Fibroblast of lung (primary cell): ENCODE measurements around the gene MTRFR. TPM values are rescaled to one million over a fixed set of nuclear protein-coding genes. Genes with fewer than 3 reads are reported as not detected.

Experiments
- DNase-seq, 2 donors: peaks; one replicate each; pipeline versions ENCODE4 v3.0.0 to v3.0.0-alpha.2; 2010; ENCODE audit warnings: low read depth in 2 of 2
- H2AFZ ChIP-seq: 2 replicates; pipeline ENCODE4 v1.5.1; 2012; ENCODE audit warnings: low read length, control low read depth, inconsistent platforms
- H3K27ac ChIP-seq: 2 replicates; pipeline ENCODE4 v1.5.1; 2011; ENCODE audit warnings: low read length, control low read depth; ENCODE audit not compliant: insufficient read depth
- H3K27me3 ChIP-seq: 2 replicates; pipeline ENCODE4 v1.5.1; 2011; ENCODE audit warnings: mild to moderate bottlenecking, low read length; ENCODE audit not compliant: control insufficient read depth, insufficient read depth
- H3K36me3 ChIP-seq: 2 replicates; pipeline ENCODE4 v1.5.1; 2011; ENCODE audit warnings: low read length; ENCODE audit not compliant: control insufficient read depth, insufficient read depth
- H3K4me1 ChIP-seq: 2 replicates; pipeline ENCODE4 v1.5.1; 2011; ENCODE audit warnings: low read length; ENCODE audit not compliant: control insufficient read depth, insufficient read depth; ENCODE audit errors: extremely low read depth
- H3K4me2 ChIP-seq: 2 replicates; pipeline ENCODE4 v1.5.1; 2011; ENCODE audit warnings: low read length, control low read depth; ENCODE audit not compliant: insufficient read depth; ENCODE audit errors: extremely low read depth
- H3K4me3 ChIP-seq, 4 experiments: fragments of 200-600 bp in 1 of 4; sonication (generic) in 1 of 4; replicated peaks in 1 of 4; 2 replicates each; pipeline ENCODE4 v1.5.1; 2011 to 2016; ENCODE audit warnings: low read length in 4 of 4, low read depth in 3 of 4, mild to moderate bottlenecking in 3 of 4, control low read depth in 2 of 4, inconsistent platforms in 1 of 4, mixed read lengths in 1 of 4; ENCODE audit not compliant: insufficient read depth in 1 of 4; ENCODE audit errors: control extremely low read depth in 1 of 4
- H3K79me2 ChIP-seq: 2 replicates; pipeline ENCODE4 v1.5.1; 2012; ENCODE audit warnings: mild to moderate bottlenecking, low read length, inconsistent platforms; ENCODE audit not compliant: control insufficient read depth, insufficient read depth
- H3K9ac ChIP-seq: 2 replicates; pipeline ENCODE4 v1.5.1; 2011; ENCODE audit warnings: mild to moderate bottlenecking, low read length, control low read depth; ENCODE audit not compliant: insufficient read depth
- H3K9me3 ChIP-seq: 2 replicates; pipeline ENCODE4 v1.5.1; 2012; ENCODE audit warnings: low read depth, low read length; ENCODE audit not compliant: control insufficient read depth, insufficient read depth
- H4K20me1 ChIP-seq: 2 replicates; pipeline ENCODE4 v1.5.1; 2011; ENCODE audit warnings: low read length; ENCODE audit not compliant: control insufficient read depth, insufficient read depth; ENCODE audit errors: extremely low read depth
- CTCF ChIP-seq, 2 donors: IDR thresholded peaks in 1 of 2; conservative IDR thresholded peaks in 1 of 2; 1 replicate in 1 of 2; 2 replicates in 1 of 2; pipeline ENCODE4 v1.5.1; 2011 to 2012; ENCODE audit warnings: low read length in 2 of 2, control low read depth in 1 of 2, inconsistent platforms in 1 of 2, low read depth in 1 of 2, mild to moderate bottlenecking in 1 of 2
- EZH2 ChIP-seq: IDR thresholded peaks from 2 replicates; pipeline ENCODE4 v1.5.1; 2012; ENCODE audit warnings: low read length, control low read depth, mild to moderate bottlenecking; ENCODE audit errors: missing control alignments
- polyA plus RNA-seq, 2 donors: library from polyadenylated mRNA; depleted of rRNA in 1 of 2; stranded (reverse) in 1 of 2; unstranded in 1 of 2; fragments of >200 nt; gene quantifications; 2 replicates each; pipeline ENCODE4 v1.2.1, GENCODE V29; 2011 to 2012; ENCODE audit warnings: missing spikeins in 1 of 2
- total RNA-seq: library from RNA; depleted of rRNA; stranded (reverse); fragments of >200 nt; gene quantifications from 2 replicates; pipeline ENCODE4 v1.2.1, GENCODE V29; 2014

The MTRFR gene
- total and polyA plus RNA-seq, 2 donors (not counting 1 experiment from before 2014, with no cell fraction given), result 10.4 to 17.5 TPM

DNA sequence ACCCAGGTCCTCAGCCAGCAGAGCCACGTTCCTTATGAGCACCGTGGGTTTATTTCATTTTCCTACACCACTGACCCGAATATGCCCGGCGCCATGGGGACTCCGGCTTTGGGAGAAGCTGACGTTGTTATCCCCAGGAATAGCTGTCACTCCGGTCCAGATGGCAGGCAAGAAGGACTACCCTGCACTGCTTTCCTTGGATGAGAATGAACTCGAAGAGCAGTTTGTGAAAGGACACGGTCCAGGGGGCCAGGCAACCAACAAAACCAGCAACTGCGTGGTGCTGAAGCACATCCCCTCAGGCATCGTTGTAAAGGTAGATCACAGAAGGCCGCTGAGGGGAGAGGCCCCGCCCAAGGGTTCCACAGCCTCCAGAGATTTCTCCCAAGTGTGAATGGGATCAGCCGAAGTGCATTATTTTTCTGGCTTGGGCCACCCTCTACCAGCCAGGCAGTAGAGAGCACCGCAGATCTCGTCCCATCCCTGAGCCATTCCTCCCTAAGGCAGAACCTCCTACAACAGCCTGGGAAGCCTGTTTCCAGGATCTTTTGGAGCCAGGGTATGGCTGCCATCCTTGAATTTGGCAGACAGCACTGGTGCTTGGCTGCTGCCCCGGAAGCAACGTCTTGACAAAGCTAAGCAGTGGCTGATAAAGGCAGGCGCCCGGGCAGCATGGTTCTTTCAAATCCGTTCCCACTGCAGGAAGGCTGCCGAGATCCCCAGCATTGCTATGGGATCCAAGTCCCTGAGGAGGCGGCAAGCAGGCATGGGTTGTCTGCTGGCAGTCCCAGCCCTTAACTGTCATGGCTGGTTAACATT, 20.6 kb downstream of the MTRFR start:
- Histone ChIP-seq H3K4me2 (no peak overlapping the region), H3K36me3 (peaks cover 13% of the 10 kb centered on the region), H3K79me2 (peaks cover 21% of the 10 kb centered on the region), H3K27me3 (no peaks in the 10 kb centered on the region), H3K9me3 (no peaks in the 10 kb centered on the region), H3K9ac (no peak overlapping the region), H3K4me3 (no peak overlapping the region), H2AFZ (no peak overlapping the region), H3K4me1 (no peaks in the 10 kb centered on the region), H4K20me1 (no peaks in the 10 kb centered on the region), H3K27ac (no peak overlapping the region)
- no peak for TF ChIP-seq CTCF (conservative IDR thresholded peaks at IDR 0.05 in 1 of 2, IDR thresholded peaks at IDR 0.05 in 1 of 2; ENCODE audit: low read depth in 1 of 2, low read length in 2 of 2)
- DNase-seq, result no peak

- no peak for DNase-seq
Measured at GRCh38 chr12:123254853-123255446, 21.7 kb downstream of the MTRFR start.

GRCh38 chr12:123258593-123258992, 25.4 kb downstream of the MTRFR start:
- TF ChIP-seq CTCF (conservative IDR thresholded peaks at IDR 0.05 in 1 of 2, IDR thresholded peaks at IDR 0.05 in 1 of 2; ENCODE audit: low read depth in 1 of 2, low read length in 2 of 2) (no peak), EZH2 (no peak)
- no peaks in the 10 kb centered on the region for H3K4me1 ChIP-seq
- no peak overlapping the region for H3K27ac ChIP-seq
- no peaks in the 10 kb centered on the region for H3K27me3 ChIP-seq
- DNase-seq, result no peak
- H3K4me3 ChIP-seq, result no peak overlapping the region
- no peak overlapping the region for H2AFZ ChIP-seq
- no peaks in the 10 kb centered on the region for H3K9me3 ChIP-seq
- H3K9ac ChIP-seq, result no peak overlapping the region
- H3K79me2 ChIP-seq, result peaks cover 6% of the 10 kb centered on the region
- peaks cover 20% of the 10 kb centered on the region for H3K36me3 ChIP-seq
- no peak overlapping the region for H3K4me2 ChIP-seq
- H4K20me1 ChIP-seq, result no peaks in the 10 kb centered on the region

More at GRCh38 chr12:123254853-123255446, 21.7 kb downstream of the MTRFR start:
- H4K20me1 ChIP-seq, result no peaks in the 10 kb centered on the region
- H3K4me1 ChIP-seq, result no peaks in the 10 kb centered on the region
- no peak overlapping the region for H3K9ac ChIP-seq
- TF ChIP-seq EZH2 (no peak), CTCF (conservative IDR thresholded peaks at IDR 0.05 in 1 of 2, IDR thresholded peaks at IDR 0.05 in 1 of 2; ENCODE audit: low read depth in 1 of 2, low read length in 2 of 2) (no peak)
- H3K4me2 ChIP-seq, result no peak overlapping the region
- no peak overlapping the region for H3K4me3 ChIP-seq
- no peak overlapping the region for H3K27ac ChIP-seq
- peaks cover 16% of the 10 kb centered on the region for H3K79me2 ChIP-seq
- peaks cover 13% of the 10 kb centered on the region for H3K36me3 ChIP-seq
- H2AFZ ChIP-seq, result no peak overlapping the region
- no peaks in the 10 kb centered on the region for H3K9me3 ChIP-seq
- no peaks in the 10 kb centered on the region for H3K27me3 ChIP-seq
